HCT116 (cell line): ENCODE data around the gene RIPOR2. TPM values are rescaled to one million over a fixed set of nuclear protein-coding genes. Genes with fewer than 3 reads are reported as not detected.

Source experiments
- ATAC-seq: fragments of 200-7000 bp; cut with Tn5 transposase; 2 replicates; pipeline ENCODE4 v1.9.1; 2020; ENCODE audit warnings: mild to moderate bottlenecking, moderate library complexity
- BruUV-seq: library from RNA; stranded (reverse); fragments of 400-500 nt; replicated peaks from 2 replicates; lab custom pipeline; 2021; lab: Mats Ljungman, UMichigan
- CTCF ChIA-PET: fragments of 300-600 bp; sonication (Branson Sonifier 250); formaldehyde crosslinking; loops from one replicate; lab custom pipeline; 2021; ENCODE audit warnings: antibody characterized with exemption; lab: Charles Lee
- POLR2A ChIA-PET: fragments of 300-600, 350-600 bp; sonication (Branson Sonifier 250); formaldehyde crosslinking; loops from one replicate; lab custom pipeline; 2021; ENCODE audit warnings: antibody characterized with exemption; lab: Charles Lee
- RAD21 ChIA-PET, 2 experiments: fragments of 300-600 bp; sonication (Branson Sonifier 250); formaldehyde crosslinking; loops; one replicate each; lab custom pipeline; 2023; ENCODE audit warnings: low total read pairs in 2 of 2; ENCODE audit not compliant: uncharacterized antibody in 2 of 2, unreplicated experiment in 2 of 2, low non-redundant PET in 1 of 2; lab: Charles Lee
- DNase-seq: peaks from one replicate; pipeline ENCODE4 v3.0.0-alpha.2; 2010; ENCODE audit warnings: low read depth, low spot score
- H2AFZ ChIP-seq: fragments of 200-600 bp; shearing (Covaris generic), sonication (generic); 2 replicates; pipeline ENCODE4 v1.6.1; 2017; ENCODE audit warnings: low read depth, mixed run types, mixed read lengths, antibody characterized with exemption, low read length; ENCODE audit not compliant: poor library complexity, severe bottlenecking
- H3K27ac ChIP-seq: 2 replicates; pipeline ENCODE4 v1.5.1; 2012; ENCODE audit warnings: low read depth, low read length
- H3K27me3 ChIP-seq: fragments of 200-600 bp; sonication (generic); 2 replicates; pipeline ENCODE4 v1.6.1; 2016; ENCODE audit warnings: mixed run types, low read length, mixed read lengths; ENCODE audit not compliant: insufficient read depth
- H3K36me3 ChIP-seq, 2 experiments: fragments of 200-500 bp in 1 of 2; fragments of 200-600 bp in 1 of 2; sonication (Bioruptor generic) in 1 of 2; sonication (generic) in 1 of 2; 2 replicates each; pipeline versions ENCODE4 v1.5.1 to v1.6.1; 2014 to 2016; ENCODE audit warnings: low read length in 2 of 2, inconsistent platforms in 1 of 2, mixed read lengths in 1 of 2, mixed run types in 1 of 2; ENCODE audit not compliant: insufficient read depth in 2 of 2, control insufficient read depth in 1 of 2
- H3K4me1 ChIP-seq, 2 experiments: fragments of 200-600 bp in 1 of 2; sonication (generic) in 1 of 2; 2 replicates each; pipeline versions ENCODE4 v1.5.1 to v1.6.1; 2012 to 2017; ENCODE audit warnings: low read length in 2 of 2, inconsistent platforms in 1 of 2, mild to moderate bottlenecking in 1 of 2, mixed read lengths in 1 of 2, mixed run types in 1 of 2, moderate library complexity in 1 of 2; ENCODE audit not compliant: insufficient read depth in 2 of 2, control insufficient read depth in 1 of 2
- H3K4me2 ChIP-seq: fragments of 200-600 bp; sonication (generic); 2 replicates; pipeline ENCODE4 v1.6.1; 2017; ENCODE audit warnings: mixed run types, low read length, mixed read lengths
- H3K4me3 ChIP-seq, 2 experiments: fragments of 200-600 bp in 1 of 2; sonication (generic) in 1 of 2; replicated peaks in 1 of 2; 2 replicates each; pipeline ENCODE4 v1.5.1; 2011 to 2016; ENCODE audit warnings: low read length in 2 of 2, control low read depth in 1 of 2, low read depth in 1 of 2, mild to moderate bottlenecking in 1 of 2, mixed read lengths in 1 of 2, mixed run types in 1 of 2
- H3K79me2 ChIP-seq: fragments of 200-600 bp; sonication (generic); 2 replicates; pipeline ENCODE4 v1.6.1; 2017; ENCODE audit warnings: mild to moderate bottlenecking, mixed run types, low read length, moderate library complexity, mixed read lengths; ENCODE audit not compliant: insufficient read depth
- H3K9ac ChIP-seq: fragments of 200-600 bp; sonication (generic); 2 replicates; pipeline ENCODE4 v1.6.1; 2016; ENCODE audit warnings: low read length, mixed read lengths
- H3K9me2 ChIP-seq: fragments of 200-600 bp; sonication (generic), shearing (Covaris generic); 2 replicates; pipeline ENCODE4 v1.6.1; 2017; ENCODE audit warnings: mixed run types, mild to moderate bottlenecking, moderate library complexity; ENCODE audit not compliant: insufficient read depth
- H3K9me3 ChIP-seq, 2 experiments: fragments of 200-500 bp in 1 of 2; fragments of 200-600 bp in 1 of 2; sonication (Bioruptor generic) in 1 of 2; sonication (generic) in 1 of 2; 2 replicates each; pipeline ENCODE4 v1.6.1; 2014 to 2017; ENCODE audit warnings: low read length in 2 of 2, mixed read lengths in 2 of 2, inconsistent platforms in 1 of 2, low read depth in 1 of 2, mild to moderate bottlenecking in 1 of 2, mixed run types in 1 of 2, moderate library complexity in 1 of 2; ENCODE audit not compliant: control insufficient read depth in 1 of 2, insufficient read depth in 1 of 2
- H4K20me1 ChIP-seq: fragments of 200-600 bp; sonication (generic), shearing (Covaris generic); 2 replicates; pipeline ENCODE4 v1.6.1; 2017; ENCODE audit warnings: mixed run types, mild to moderate bottlenecking, moderate library complexity; ENCODE audit not compliant: insufficient read depth
- CBX3 ChIP-seq: IDR thresholded peaks from 2 replicates; pipeline ENCODE4 v1.6.1; 2012; ENCODE audit warnings: low read depth
- CEBPB ChIP-seq: IDR thresholded peaks from 2 replicates; pipeline ENCODE4 v1.6.1; 2012; ENCODE audit warnings: low read depth
- ELF1 ChIP-seq: IDR thresholded peaks from 2 replicates; pipeline ENCODE4 v1.6.1; 2012; ENCODE audit warnings: low read depth, borderline replicate concordance
- EZH2 ChIP-seq: fragments of 200-600 bp; sonication (generic); IDR thresholded peaks from 2 replicates; pipeline ENCODE4 v1.6.1; 2017; ENCODE audit warnings: antibody characterized with exemption, mixed run types
- EZH2phosphoT487 ChIP-seq: fragments of 200-600 bp; IDR thresholded peaks from 2 replicates; pipeline ENCODE4 v1.6.1; 2018; ENCODE audit warnings: antibody characterized with exemption, borderline replicate concordance
- FOSL1 ChIP-seq: IDR thresholded peaks from 2 replicates; pipeline ENCODE4 v1.6.1; 2012; ENCODE audit warnings: low read depth
- JUND ChIP-seq: IDR thresholded peaks from 2 replicates; pipeline ENCODE4 v1.6.1; 2012
- MAX ChIP-seq: IDR thresholded peaks from 2 replicates; pipeline ENCODE4 v1.6.1; 2012
- POLR2A ChIP-seq: IDR thresholded peaks from 2 replicates; pipeline ENCODE4 v1.7.0; 2011; ENCODE audit warnings: borderline replicate concordance; ENCODE audit not compliant: insufficient read depth, insufficient read length; ENCODE audit errors: extremely low read depth
- POLR2AphosphoS5 ChIP-seq: IDR thresholded peaks from 2 replicates; pipeline ENCODE4 v1.6.1; 2011; ENCODE audit warnings: mild to moderate bottlenecking, low read depth, low read length, moderate library complexity
- REST ChIP-seq: IDR thresholded peaks from 2 replicates; pipeline ENCODE4 v1.6.1; 2012; ENCODE audit warnings: low read depth
- SIN3A ChIP-seq: IDR thresholded peaks from 2 replicates; pipeline ENCODE4 v1.6.1; 2012; ENCODE audit warnings: low read depth
- SRF ChIP-seq: IDR thresholded peaks from 2 replicates; pipeline ENCODE4 v1.6.1; 2012; ENCODE audit warnings: low read depth
- intact Hi-C: fragments of 100-400 bp; cut with micrococcal nuclease; formaldehyde crosslinking; loops from 2 replicates; pipeline ENCODE4 v1.10.0; 2022
- total RNA-seq: library from RNA; stranded (reverse); gene quantifications from one replicate; pipeline ENCODE4 v1.2.1, GENCODE V29; 2021; ENCODE audit not compliant: unreplicated experiment
- TF ChIP-seq, protein P1 (sequence below): IDR thresholded peaks from 2 replicates; pipeline ENCODE4 v1.6.1; 2011; ENCODE audit warnings: mild to moderate bottlenecking, low read length, moderate library complexity; ENCODE audit not compliant: insufficient replicate concordance; ENCODE audit errors: extremely low read depth
- TF ChIP-seq, protein P2 (sequence below), 3 experiments: fragments of 200-600 bp in 1 of 3; sonication (generic) in 1 of 3; IDR thresholded peaks in 2 of 3; conservative IDR thresholded peaks in 1 of 3; 2 replicates each; pipeline ENCODE4 v1.5.1; 2012 to 2017; ENCODE audit warnings: low read depth in 2 of 3, low read length in 2 of 3, antibody characterized with exemption in 1 of 3, borderline replicate concordance in 1 of 3, control low read depth in 1 of 3, mild to moderate bottlenecking in 1 of 3, mixed read lengths in 1 of 3, mixed run types in 1 of 3, moderate library complexity in 1 of 3; ENCODE audit not compliant: insufficient read depth in 1 of 3

The RIPOR2 gene
- total RNA-seq, 1 experiment from 2014 or later, result 0.44 TPM

GRCh38 chr6:24831771-24832716, 103.7 kb downstream of the RIPOR2 start:
- no peaks in the 10 kb centered on the region for H3K79me2 ChIP-seq
- H3K4me1 ChIP-seq, result no peaks in the 10 kb centered on the region
- RAD21 ChIA-PET, result no interaction called here
- H3K9ac ChIP-seq, result no peak overlapping the region
- TF ChIP-seq ELF1, result no peak
- TF ChIP-seq, protein P1, sequence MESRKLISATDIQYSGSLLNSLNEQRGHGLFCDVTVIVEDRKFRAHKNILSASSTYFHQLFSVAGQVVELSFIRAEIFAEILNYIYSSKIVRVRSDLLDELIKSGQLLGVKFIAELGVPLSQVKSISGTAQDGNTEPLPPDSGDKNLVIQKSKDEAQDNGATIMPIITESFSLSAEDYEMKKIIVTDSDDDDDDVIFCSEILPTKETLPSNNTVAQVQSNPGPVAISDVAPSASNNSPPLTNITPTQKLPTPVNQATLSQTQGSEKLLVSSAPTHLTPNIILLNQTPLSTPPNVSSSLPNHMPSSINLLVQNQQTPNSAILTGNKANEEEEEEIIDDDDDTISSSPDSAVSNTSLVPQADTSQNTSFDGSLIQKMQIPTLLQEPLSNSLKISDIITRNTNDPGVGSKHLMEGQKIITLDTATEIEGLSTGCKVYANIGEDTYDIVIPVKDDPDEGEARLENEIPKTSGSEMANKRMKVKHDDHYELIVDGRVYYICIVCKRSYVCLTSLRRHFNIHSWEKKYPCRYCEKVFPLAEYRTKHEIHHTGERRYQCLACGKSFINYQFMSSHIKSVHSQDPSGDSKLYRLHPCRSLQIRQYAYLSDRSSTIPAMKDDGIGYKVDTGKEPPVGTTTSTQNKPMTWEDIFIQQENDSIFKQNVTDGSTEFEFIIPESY, result no peak
- TF ChIP-seq REST, result no peak
- TF ChIP-seq, protein P2, sequence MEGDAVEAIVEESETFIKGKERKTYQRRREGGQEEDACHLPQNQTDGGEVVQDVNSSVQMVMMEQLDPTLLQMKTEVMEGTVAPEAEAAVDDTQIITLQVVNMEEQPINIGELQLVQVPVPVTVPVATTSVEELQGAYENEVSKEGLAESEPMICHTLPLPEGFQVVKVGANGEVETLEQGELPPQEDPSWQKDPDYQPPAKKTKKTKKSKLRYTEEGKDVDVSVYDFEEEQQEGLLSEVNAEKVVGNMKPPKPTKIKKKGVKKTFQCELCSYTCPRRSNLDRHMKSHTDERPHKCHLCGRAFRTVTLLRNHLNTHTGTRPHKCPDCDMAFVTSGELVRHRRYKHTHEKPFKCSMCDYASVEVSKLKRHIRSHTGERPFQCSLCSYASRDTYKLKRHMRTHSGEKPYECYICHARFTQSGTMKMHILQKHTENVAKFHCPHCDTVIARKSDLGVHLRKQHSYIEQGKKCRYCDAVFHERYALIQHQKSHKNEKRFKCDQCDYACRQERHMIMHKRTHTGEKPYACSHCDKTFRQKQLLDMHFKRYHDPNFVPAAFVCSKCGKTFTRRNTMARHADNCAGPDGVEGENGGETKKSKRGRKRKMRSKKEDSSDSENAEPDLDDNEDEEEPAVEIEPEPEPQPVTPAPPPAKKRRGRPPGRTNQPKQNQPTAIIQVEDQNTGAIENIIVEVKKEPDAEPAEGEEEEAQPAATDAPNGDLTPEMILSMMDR (IDR thresholded peaks at IDR 0.05 in 2 of 3, conservative IDR thresholded peaks at IDR 0.05 in 1 of 3; ENCODE audit: borderline replicate concordance in 1 of 3, insufficient read depth in 1 of 3, low read depth in 2 of 3, low read length in 2 of 3), result no peak
- no peak for TF ChIP-seq JUND
- TF ChIP-seq SRF, result no peak
- no peak for TF ChIP-seq POLR2AphosphoS5
- no peak for TF ChIP-seq CEBPB
- no peak for TF ChIP-seq MAX
- TF ChIP-seq POLR2A, result no peak
- TF ChIP-seq CBX3, result no peak
- TF ChIP-seq FOSL1, result no peak
- no peak for TF ChIP-seq EZH2phosphoT487
- no peak for TF ChIP-seq EZH2
- no peak for TF ChIP-seq SIN3A
- TF ChIP-seq, all 23 proteins: peak for 0
- Histone ChIP-seq H3K9me3 (no peaks in the 10 kb centered on the region), H3K27ac (no peak overlapping the region), H3K4me3 (no peak overlapping the region), H3K36me3 (no peaks in the 10 kb centered on the region), H3K9me2 (no peaks in the 10 kb centered on the region), H2AFZ (no peak overlapping the region), H4K20me1 (no peaks in the 10 kb centered on the region), H3K27me3 (no peaks in the 10 kb centered on the region), H3K4me2 (no peak overlapping the region)
- POLR2A ChIA-PET, result no interaction called here
- CTCF ChIA-PET, result no interaction called here
- ATAC-seq (no peak), DNase-seq (no peak)
- BruUV-seq, result no TSS peak
- intact Hi-C loops, result no loop called here
